Mesothelial cell of epicardium (in vitro differentiated cells): Measurements from ENCODE around the gene PRDX2. TPM values are rescaled to one million over a fixed set of nuclear protein-coding genes. Genes with fewer than 3 reads are reported as not detected.

Experiments
- DNase-seq, 2 experiments: peaks; one replicate each; pipeline ENCODE4 v3.0.0; 2021; ENCODE audit warnings: low spot score in 2 of 2; ENCODE audit not compliant: unreplicated experiment in 2 of 2
- H3K27ac Mint-ChIP-seq: 2 replicates; pipeline ENCODE4 v1.8.0; 2021; ENCODE audit warnings: mixed read lengths
- H3K27me3 Mint-ChIP-seq: 2 replicates; pipeline ENCODE4 v1.8.0; 2021; ENCODE audit warnings: low read depth, mixed read lengths
- H3K36me3 Mint-ChIP-seq: 2 replicates; pipeline ENCODE4 v1.8.0; 2021; ENCODE audit warnings: mixed read lengths
- H3K4me1 Mint-ChIP-seq: 2 replicates; pipeline ENCODE4 v1.8.0; 2021; ENCODE audit warnings: mixed read lengths
- H3K4me3 Mint-ChIP-seq: 2 replicates; pipeline ENCODE4 v1.8.0; 2021; ENCODE audit warnings: mild to moderate bottlenecking, moderate library complexity, mixed read lengths
- H3K9me3 Mint-ChIP-seq: 2 replicates; pipeline ENCODE4 v1.8.0; 2021; ENCODE audit warnings: mixed read lengths
- total RNA-seq: library from RNA; stranded (reverse); gene quantifications from 3 replicates; pipeline ENCODE4 v1.2.1, GENCODE V29; 2021
- TF ChIP-seq, protein P1 (sequence below): fragments of 200-600 bp; sonication (generic); IDR thresholded peaks from one replicate; pipeline ENCODE4 v1.5.0; 2021; ENCODE audit warnings: antibody characterized with exemption; ENCODE audit not compliant: unreplicated experiment

The PRDX2 gene
- total RNA-seq, 1 donor from 2014 or later: 361 TPM

DNA sequence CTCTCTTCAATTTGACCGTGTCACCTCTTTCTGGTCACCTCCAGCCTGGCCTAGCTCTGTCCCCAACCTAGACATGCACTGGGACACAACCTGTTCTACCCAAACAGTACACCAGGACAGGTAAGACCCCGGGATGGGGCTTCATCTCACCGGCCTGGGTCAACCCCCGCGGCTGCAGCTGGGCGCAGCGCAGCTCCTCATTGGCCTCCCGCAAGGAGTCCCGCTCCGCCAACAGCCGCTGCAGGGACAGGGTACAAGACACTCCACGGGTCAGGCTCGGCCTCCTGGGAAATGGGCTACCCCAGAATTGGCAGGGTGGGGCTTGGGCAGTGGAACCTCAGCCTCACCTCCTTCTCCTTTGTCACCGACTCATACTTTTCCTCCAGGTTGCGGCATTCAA lies 33.9 kb downstream of the PRDX2 start:
- DNase-seq: no peak
- no peaks in the 10 kb centered on the region for H3K4me1 Mint-ChIP-seq
- TF ChIP-seq, protein P1, sequence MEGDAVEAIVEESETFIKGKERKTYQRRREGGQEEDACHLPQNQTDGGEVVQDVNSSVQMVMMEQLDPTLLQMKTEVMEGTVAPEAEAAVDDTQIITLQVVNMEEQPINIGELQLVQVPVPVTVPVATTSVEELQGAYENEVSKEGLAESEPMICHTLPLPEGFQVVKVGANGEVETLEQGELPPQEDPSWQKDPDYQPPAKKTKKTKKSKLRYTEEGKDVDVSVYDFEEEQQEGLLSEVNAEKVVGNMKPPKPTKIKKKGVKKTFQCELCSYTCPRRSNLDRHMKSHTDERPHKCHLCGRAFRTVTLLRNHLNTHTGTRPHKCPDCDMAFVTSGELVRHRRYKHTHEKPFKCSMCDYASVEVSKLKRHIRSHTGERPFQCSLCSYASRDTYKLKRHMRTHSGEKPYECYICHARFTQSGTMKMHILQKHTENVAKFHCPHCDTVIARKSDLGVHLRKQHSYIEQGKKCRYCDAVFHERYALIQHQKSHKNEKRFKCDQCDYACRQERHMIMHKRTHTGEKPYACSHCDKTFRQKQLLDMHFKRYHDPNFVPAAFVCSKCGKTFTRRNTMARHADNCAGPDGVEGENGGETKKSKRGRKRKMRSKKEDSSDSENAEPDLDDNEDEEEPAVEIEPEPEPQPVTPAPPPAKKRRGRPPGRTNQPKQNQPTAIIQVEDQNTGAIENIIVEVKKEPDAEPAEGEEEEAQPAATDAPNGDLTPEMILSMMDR: no peak
- no peaks in the 10 kb centered on the region for H3K27me3 Mint-ChIP-seq
- H3K4me3 Mint-ChIP-seq: no peak overlapping the region
- no peaks in the 10 kb centered on the region for H3K9me3 Mint-ChIP-seq
- peaks cover 22% of the 10 kb centered on the region for H3K36me3 Mint-ChIP-seq
- no peak overlapping the region for H3K27ac Mint-ChIP-seq

DNA sequence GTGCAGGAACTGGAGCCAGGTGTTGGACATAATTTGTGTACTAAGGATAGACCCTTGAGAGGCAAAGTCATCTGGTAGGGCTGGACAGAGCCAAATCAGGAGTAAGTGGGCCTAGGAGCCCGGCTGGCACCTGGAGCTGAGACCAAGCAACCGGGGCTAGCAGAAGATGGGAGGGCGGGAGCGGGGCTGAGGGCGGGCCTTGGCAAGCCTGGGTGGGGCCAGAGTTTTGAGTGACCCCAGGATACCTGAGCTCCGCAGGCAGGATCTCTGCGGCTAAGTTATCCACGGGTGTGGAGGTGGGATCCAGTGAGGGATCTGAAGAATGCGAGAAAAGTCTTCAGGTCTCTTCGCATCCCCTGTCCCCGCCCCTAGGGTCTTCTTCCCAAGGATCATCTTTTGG lies 34.5 kb downstream of the PRDX2 start:
- Mint-ChIP-seq H3K4me3 (no peak overlapping the region), H3K9me3 (no peaks in the 10 kb centered on the region), H3K4me1 (no peaks in the 10 kb centered on the region), H3K27me3 (no peaks in the 10 kb centered on the region), H3K36me3 (peaks cover 24% of the 10 kb centered on the region), H3K27ac (no peak overlapping the region)
- TF ChIP-seq, protein P1: no peak
- no peak for DNase-seq

DNA sequence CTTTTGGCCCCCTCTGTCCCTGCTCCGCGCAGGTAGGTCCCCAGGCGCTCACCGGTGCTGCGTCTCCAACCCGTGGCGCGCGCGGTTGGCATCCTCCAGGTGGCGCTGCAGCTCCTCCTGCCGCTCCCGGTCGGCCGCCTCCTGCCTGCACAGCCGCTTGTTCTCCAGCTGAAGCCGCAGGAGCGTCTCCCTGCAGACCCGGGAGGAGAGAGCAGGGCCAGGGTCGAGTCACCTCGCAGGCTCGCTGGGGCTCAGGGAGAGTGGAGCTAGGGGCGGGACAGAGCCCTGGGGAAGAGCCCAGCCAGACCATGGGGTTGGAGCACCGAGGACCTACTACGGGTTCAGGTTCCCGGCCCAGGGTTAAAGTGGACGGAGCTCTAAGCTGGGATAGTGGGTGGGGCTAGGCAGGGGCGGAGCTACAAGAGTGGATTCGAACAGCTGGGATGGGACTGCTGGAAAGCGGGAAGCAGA lies 35.5 kb downstream of the PRDX2 start:
- DNase-seq: peak; percentile 73 to 81
- Mint-ChIP-seq H3K27me3 (no peaks in the 10 kb centered on the region), H3K36me3 (peaks cover 29% of the 10 kb centered on the region), H3K27ac (no peak overlapping the region), H3K4me3 (peak overlapping the region; percentile 63), H3K9me3 (no peaks in the 10 kb centered on the region), H3K4me1 (no peaks in the 10 kb centered on the region)
- TF ChIP-seq, protein P1: peak; percentile 60

DNA sequence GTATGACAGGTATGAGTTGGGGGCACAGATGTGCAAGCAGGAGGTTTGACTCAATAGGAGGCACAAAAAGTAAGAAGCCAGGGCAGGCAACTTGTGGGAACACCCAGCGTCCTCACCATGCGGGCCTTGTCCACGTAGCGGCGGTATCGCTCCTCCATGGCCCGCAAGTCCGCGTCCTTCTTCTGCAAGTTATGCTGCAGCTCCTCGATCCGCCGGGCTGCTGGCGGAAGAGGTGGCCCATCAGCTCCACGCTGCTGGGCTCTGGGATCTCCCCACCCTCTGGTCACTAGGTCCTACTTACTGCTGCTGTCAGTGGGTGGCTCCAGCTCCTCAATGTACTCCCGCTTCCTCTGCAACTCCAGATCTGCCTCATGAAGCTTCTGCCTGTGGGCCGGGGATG lies 36.9 kb downstream of the PRDX2 start:
- Mint-ChIP-seq H3K4me3 (no peak overlapping the region), H3K27me3 (no peaks in the 10 kb centered on the region), H3K27ac (no peak overlapping the region), H3K36me3 (peaks cover 32% of the 10 kb centered on the region), H3K9me3 (no peaks in the 10 kb centered on the region), H3K4me1 (no peaks in the 10 kb centered on the region)
- no peak for DNase-seq
- TF ChIP-seq, protein P1: no peak

DNA sequence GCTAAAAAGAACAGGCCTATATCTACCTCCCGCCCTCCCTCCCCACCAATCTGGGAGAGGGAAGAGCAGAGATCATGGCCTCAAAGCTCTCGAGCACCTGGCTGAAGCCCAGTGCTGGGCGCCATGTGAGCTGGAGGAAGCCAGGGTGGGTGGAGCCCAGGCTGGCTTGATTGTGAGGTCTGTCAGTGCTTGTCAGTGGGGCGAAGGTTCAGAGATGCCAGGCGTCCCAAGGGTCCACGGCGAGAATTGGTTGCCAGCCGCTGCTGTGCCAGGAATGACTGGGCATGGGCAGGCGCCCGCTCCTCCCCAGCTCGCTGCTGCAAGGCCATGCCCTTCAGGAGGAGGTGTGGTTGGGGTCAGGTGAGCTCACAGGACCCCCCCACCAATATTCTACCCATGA lies 38.5 kb downstream of the PRDX2 start:
- TF ChIP-seq, protein P1: no peak
- peaks cover 32% of the 10 kb centered on the region for H3K36me3 Mint-ChIP-seq
- H3K4me1 Mint-ChIP-seq: no peaks in the 10 kb centered on the region
- H3K27me3 Mint-ChIP-seq: no peaks in the 10 kb centered on the region
- H3K4me3 Mint-ChIP-seq: no peak overlapping the region
- DNase-seq: no peak
- no peak overlapping the region for H3K27ac Mint-ChIP-seq
- H3K9me3 Mint-ChIP-seq: no peaks in the 10 kb centered on the region

DNA sequence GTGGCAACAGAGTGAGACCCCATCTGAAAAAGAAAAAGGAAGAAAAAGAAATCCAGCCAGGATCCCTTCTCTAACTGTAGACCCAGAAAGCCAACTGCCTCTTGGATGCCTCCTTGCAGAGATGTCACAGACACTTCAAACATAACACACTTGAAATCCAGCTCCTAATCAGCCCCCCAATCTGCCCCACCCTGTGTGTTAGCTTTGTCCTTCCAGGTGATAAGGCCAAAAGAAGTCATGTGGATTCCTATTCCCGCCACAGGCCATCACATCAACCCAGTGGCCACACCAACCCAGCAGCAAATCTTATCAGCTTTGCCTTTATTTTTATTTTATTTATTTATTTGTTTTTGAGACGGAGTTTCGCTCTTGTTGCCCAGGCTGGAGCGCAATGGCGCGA lies 41.9 kb downstream of the PRDX2 start:
- H3K4me1 Mint-ChIP-seq: peaks cover 2% of the 10 kb centered on the region
- no peaks in the 10 kb centered on the region for H3K9me3 Mint-ChIP-seq
- no peak for DNase-seq
- peaks cover 10% of the 10 kb centered on the region for H3K27me3 Mint-ChIP-seq
- peaks cover 21% of the 10 kb centered on the region for H3K36me3 Mint-ChIP-seq
- TF ChIP-seq, protein P1: no peak
- H3K27ac Mint-ChIP-seq: no peak overlapping the region
- H3K4me3 Mint-ChIP-seq: no peak overlapping the region
